GM21515 (cell line): ENCODE data around the gene ASXL1.
"Not testable (repeated sequence)": the region's sequence is repeated elsewhere in the genome, so short reads cannot be mapped to it uniquely, and the experiment has no call there.

Experiments used
- ATAC-seq: cut with Tn5 transposase; IDR thresholded peaks from one replicate; pipeline ENCODE4 v1.9.1; 2021; ENCODE audit not compliant: unreplicated experiment

The ASXL1 gene

GRCh38 chr20:32397567-32398084, 39.5 kb downstream of the ASXL1 start:
- ATAC-seq, result no peak

DNA sequence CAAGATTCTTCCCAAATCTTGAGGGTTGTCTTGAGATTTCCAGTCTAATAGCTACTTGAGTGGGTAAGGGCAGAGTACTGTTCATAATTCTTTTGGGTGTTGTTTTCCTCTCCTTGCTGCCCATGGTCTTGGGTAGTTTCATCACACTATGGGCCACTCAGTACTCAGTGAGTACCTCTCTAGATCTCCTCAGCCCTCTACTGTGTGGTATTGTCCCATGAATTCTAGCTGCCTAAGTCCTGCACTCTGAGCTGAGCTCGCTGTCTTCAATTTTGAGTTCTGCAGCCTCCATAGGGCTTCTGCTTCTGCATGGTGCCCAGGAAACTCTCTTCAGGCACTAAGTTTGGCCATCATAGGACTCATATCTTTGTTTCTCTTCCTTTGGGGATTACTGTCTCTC, 42.3 kb downstream of the ASXL1 start:
- no peak for ATAC-seq

- no peak for ATAC-seq
Observed at GRCh38 chr20:32404017-32404416, 45.9 kb downstream of the ASXL1 start.

GRCh38 chr20:32406701-32407100, 48.6 kb downstream of the ASXL1 start:
- no peak for ATAC-seq

- not testable (repeated sequence) for ATAC-seq
Observed at GRCh38 chr20:32407131-32407750, 49.1 kb downstream of the ASXL1 start.

DNA sequence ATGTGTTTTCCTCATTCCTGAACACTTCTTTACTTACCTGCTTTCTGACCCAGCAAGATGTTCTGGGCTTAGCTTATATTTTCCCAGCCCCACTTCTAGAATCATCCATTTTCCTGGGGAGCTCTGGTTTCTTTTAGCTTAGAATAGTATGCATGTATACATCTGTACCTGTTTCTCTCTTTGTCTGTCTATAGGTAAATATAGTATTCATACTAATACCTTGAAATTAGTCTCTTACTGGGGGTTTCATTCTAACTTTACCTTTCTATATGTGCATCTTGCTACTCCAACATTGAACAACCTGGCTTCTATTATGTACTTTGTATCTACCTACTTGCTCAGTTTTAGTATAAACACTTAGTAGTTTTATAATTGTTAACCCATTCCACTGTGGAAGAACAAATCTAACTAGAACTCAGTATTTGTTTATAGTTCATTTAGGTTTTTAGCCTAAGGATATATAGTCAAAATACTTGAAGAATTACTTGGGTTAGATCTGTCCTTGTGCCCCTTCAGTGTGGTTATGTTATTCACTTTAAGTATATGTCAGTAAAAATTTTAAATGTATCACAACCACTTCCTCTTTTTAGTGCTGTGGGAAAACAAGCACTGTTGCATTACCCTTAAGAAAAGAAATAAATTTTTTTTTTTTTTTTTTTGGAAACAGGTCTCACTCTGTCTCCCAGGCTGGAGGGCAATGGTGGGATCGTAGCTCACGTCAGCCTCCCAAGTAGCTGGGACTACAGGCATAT, 54.0 kb downstream of the ASXL1 start:
- no peak for ATAC-seq

DNA sequence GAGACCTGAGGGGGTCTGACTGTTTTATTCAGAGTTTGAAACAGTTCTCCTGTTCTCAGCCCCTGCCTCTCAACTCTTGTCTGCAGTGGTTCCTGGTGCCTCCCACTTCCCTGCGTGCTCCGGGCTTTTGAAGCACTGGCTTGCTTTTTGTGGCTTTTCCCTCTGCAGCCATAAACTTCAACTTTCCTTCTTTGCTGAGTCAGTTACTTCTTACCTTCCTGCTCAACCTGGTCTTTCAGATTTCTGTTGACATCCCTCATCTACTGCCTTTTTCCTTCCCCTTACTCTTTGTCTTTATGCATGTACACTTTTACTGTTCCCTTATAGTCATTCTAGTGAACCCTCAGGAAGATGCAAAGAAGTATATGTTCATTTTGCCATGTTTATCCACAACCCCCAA, 57.4 kb downstream of the ASXL1 start:
- ATAC-seq, result no peak

DNA sequence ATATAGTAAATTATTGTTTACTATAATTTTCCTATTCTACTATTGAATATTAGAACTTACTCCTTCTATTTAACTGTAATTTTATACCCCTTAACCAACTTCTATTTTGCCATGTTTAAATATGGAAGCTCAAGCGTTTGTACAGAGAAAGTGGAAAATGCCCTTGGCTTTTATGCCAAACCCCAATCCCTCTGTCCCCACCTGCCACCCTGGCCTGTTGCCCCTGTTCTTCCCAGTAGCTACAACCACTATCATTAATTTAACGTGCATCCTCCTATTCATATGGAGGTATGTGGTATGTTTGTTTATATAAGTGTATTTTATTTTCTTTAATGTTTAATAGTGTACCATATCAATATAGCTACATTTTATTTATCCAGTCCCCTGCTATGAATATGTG, 58.1 kb downstream of the ASXL1 start:
- no peak for ATAC-seq

GRCh38 chr20:32418376-32418775, 60.2 kb downstream of the ASXL1 start:
- ATAC-seq, result no peak

- ATAC-seq, result no peak
Observed at GRCh38 chr20:32421290-32421689, 63.2 kb downstream of the ASXL1 start.

GRCh38 chr20:32427996-32428395, 69.9 kb downstream of the ASXL1 start:
- no peak for ATAC-seq

- no peak for ATAC-seq
Observed at GRCh38 chr20:32429343-32429742, 71.2 kb downstream of the ASXL1 start.

DNA sequence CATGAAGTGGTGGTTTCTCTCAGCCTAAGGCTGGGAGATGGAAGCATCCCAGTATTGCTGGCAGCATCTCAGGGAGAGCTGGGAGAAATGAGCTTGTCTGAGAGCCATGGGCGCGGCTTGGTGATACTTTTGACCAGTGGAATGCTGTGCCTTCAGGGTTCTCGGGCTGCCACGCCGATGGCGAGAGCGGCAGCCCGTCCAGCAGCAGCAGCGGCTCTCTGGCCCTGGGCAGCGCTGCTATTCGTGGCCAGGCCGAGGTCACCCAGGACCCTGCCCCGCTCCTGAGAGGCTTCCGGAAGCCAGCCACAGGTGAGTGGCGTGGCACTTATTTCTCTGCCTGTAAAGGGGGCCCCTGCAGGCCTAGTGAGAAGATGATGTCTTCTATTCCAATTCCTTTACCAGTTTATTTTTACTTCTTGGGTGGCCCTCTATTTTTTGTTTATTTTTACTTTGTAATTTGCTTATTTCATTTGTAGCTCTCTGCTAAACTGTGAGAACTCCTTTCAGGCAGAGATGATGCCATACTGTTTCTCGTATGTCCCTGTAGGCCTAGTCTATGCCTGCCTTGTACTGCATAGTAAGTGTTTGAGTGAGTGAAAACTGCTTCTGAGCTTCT, 71.7 kb downstream of the ASXL1 start:
- ATAC-seq, result no peak

- ATAC-seq, result no peak
Observed at GRCh38 chr20:32431457-32431856, 73.3 kb downstream of the ASXL1 start.

DNA sequence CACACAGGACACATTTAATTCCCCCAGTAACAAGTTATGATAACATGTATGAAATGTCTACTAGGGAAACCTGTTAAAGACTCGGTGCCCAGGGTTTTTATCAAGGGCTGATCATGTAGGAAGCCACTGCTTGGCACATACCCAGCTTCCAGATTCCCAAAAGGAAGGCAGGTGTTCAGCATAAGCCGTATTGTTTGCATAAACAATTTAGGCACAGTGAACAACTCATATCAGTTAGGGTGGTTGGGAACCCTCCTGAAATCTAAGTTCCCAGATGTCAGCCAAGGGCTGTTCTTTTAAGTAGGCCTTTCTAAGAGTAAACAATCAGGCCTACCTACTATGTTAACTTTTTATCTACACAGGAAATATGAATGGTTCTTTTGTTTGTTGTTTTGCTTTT, 74.1 kb downstream of the ASXL1 start:
- ATAC-seq, result no peak

- no peak for ATAC-seq
Observed at GRCh38 chr20:32433311-32434021, 75.3 kb downstream of the ASXL1 start.

- ATAC-seq, result no peak
Observed at GRCh38 chr20:32434434-32434833, 76.3 kb downstream of the ASXL1 start.

DNA sequence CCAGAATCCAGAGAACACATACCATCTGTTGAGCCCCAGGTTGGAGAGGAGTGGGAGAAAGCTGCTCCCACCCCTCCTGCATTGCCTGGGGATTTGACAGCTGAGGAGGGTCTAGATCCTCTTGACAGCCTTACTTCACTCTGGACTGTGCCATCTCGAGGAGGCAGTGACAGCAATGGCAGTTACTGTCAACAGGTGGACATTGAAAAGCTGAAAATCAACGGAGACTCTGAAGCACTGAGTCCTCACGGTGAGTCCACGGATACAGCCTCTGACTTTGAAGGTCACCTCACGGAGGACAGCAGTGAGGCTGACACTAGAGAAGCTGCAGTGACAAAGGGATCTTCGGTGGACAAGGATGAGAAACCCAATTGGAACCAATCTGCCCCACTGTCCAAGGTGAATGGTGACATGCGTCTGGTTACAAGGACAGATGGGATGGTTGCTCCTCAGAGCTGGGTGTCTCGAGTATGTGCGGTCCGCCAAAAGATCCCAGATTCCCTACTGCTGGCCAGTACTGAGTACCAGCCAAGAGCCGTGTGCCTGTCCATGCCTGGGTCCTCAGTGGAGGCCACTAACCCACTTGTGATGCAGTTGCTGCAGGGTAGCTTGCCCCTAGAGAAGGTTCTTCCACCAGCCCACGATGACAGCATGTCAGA, 77.4 kb downstream of the ASXL1 start:
- ATAC-seq, result no peak

- no peak for ATAC-seq
Observed at GRCh38 chr20:32436142-32436861, 78.2 kb downstream of the ASXL1 start.

DNA sequence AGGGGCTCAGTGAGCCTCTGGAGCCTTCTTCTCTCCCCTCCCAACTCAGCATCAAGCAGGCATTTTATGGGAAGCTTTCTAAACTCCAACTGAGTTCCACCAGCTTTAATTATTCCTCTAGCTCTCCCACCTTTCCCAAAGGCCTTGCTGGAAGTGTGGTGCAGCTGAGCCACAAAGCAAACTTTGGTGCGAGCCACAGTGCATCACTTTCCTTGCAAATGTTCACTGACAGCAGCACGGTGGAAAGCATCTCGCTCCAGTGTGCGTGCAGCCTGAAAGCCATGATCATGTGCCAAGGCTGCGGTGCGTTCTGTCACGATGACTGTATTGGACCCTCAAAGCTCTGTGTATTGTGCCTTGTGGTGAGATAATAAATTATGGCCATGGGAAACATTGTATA, 78.8 kb downstream of the ASXL1 start:
- no peak for ATAC-seq
